Endometrial microvascular endothelial cells (primary cell): ENCODE data around the gene SCN8A. TPM values are rescaled to one million over a fixed set of nuclear protein-coding genes. Genes with fewer than 3 reads are reported as not detected.
"Not testable (repeated sequence)": the region's sequence is repeated elsewhere in the genome, so short reads cannot be mapped to it uniquely, and the experiment has no call there.

Source experiments
- in situ Hi-C: cut with HindIII; loops from 2 replicates; pipeline ENCODE4 v1.10.0; 2017; ENCODE audit warnings: low sequenced_read_pairs, low pct_unique_long_range_greater_than_20kb; ENCODE audit errors: inconsistent ontology term
- total RNA-seq: library from RNA; depleted of rRNA; stranded (reverse); fragments of >200 nt; gene quantifications from one replicate; pipeline ENCODE4 v1.2.3, GENCODE V29; 2015; ENCODE audit errors: inconsistent ontology term

SCN8A gene
- total RNA-seq, 1 donor from 2014 or later: 0.09 TPM

DNA sequence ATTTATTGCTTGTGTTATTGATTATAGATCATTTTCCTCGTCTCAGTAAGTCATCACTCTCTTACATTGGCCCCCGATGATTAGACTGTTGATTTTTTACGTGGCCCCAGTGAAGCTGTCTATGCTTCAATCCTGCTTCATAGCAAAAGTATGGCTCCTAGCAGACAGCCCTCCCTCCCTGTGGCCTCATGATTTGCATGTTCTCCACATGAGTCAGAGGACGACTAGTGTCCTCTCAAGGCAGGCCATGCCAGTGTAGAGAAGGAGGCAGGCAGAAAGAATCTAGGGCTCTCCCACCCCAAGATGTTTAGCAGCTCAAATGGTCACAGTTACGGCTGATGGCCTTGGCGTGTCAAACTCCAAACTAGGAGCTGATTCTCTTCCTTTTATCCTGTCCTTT is 197.8 kb downstream of the SCN8A start:
- in situ Hi-C loops: no loop called here

DNA sequence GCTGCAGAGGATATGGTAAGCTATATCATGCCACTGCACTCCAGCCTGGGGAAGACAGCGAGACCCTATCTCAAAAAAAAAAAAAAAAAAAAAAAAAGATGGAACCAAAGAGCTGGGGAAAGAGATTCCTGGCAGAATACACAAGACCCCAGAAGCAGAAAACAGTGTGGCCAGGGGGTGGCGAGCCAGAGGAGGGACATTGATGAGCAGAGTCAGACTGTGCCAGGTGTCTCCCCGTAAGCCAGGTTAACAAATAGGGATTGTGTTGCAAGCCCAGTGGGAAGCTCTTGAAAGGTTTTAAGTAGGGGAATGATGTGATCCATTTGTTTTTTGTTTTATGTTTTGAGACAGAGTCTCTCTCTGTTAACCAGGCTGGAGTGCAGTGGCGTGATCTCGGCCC is 201.4 kb downstream of the SCN8A start:
- in situ Hi-C loops: no loop called here

DNA sequence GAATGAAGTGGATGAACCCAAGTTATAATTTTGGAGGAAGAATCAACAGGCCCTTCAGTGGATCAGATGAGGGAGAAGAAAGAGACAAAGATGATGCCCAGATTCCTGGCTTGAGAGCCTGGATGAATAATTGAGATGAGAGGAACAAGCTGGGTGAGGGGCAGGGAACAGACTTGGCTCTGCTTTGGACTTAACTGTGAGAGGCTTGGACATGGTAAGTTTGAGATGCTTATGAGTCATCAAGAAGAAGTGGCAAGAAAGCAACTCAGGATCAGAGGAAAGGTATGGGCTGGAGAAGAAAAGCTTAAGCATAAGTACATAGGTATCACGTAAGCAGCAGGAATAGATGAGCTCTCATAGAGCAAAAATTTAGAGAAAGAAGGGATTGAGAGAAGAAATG is 202.2 kb downstream of the SCN8A start:
- in situ Hi-C loops: no loop called here

DNA sequence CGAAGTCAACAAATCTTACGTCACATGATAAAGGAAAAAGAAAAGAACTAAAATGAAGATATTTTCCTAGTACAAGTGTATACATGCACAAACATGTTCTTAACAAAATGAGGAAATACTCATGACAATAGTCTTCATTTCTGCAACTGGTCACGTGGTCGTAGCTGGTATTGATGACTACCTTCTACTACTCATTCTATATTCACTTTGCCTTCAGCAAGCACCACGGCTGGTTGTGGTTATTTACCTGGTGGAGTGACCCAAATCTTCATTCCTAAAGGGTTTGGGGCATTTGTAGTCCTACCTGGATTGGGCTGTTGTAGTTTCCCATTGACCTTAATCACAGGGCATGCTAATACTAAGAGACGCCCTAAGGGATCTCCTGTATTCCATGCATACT is 206.3 kb downstream of the SCN8A start:
- in situ Hi-C loops: no loop called here

DNA sequence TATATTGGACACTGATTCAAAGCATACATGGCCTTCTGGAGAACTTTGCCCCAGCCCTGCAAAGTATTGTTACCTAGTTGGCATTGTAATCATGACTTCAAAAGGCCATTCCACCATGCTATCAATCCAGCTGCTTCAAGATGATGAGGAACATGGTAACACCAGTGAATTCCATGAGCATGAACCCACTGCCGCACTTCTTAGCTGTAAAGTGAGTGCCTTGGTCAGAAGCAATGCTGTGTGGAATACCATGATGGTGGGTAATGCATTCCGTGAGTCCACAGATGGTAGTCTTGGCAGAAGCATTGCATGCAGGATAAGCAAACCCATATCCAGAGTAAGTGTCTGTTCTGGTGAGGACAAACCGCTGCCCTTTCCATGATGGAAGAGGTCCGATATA is 207.0 kb downstream of the SCN8A start:
- in situ Hi-C loops: not testable (repeated sequence)

DNA sequence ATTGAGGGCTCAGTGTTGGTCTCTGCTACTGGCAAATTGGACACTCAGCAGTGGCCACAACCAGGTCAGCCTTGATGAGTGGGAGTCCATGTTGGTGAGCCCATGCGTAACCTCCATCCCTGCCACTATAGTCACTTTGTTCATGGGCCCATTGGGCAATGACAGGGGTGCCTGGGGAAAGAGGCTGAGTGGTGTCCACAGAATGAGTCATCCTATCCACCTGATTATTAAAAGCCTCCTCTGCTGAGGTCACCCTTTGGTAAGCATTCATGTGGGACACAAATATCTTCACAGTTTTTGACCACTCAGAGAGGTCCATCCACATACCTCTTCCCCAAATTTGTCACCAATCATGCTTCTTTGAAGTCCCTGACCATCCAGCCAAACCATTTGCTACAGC is 207.5 kb downstream of the SCN8A start:
- in situ Hi-C loops: no loop called here

DNA sequence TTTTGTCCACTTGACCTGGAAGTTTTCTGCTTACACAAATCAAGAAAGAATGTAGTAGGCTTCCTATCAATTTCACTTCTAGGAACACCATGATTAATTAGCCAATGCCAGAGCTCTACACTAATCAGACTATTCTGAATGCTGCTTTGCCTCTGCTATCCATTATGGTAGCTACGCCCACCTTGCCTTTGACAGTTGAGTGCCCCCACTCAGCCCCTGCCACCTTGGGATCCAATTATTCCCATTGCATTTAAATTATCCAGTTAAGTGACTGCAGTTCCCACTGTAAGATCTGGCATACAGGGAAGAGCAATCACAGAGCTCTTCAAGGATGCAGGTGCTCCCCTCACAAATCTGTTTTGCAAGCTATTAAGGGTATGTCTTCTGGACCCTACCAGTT is 210.0 kb downstream of the SCN8A start:
- in situ Hi-C loops: no loop called here

DNA sequence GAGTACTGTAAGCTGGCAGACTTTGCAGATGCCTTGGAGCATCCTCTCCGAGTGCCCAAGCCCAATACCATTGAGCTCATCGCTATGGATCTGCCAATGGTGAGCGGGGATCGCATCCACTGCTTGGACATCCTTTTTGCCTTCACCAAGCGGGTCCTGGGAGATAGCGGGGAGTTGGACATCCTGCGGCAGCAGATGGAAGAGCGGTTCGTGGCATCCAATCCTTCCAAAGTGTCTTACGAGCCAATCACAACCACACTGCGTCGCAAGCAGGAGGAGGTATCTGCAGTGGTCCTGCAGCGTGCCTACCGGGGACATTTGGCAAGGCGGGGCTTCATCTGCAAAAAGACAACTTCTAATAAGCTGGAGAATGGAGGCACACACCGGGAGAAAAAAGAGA is 215.9 kb downstream of the SCN8A start:
- in situ Hi-C loops: no loop called here

DNA sequence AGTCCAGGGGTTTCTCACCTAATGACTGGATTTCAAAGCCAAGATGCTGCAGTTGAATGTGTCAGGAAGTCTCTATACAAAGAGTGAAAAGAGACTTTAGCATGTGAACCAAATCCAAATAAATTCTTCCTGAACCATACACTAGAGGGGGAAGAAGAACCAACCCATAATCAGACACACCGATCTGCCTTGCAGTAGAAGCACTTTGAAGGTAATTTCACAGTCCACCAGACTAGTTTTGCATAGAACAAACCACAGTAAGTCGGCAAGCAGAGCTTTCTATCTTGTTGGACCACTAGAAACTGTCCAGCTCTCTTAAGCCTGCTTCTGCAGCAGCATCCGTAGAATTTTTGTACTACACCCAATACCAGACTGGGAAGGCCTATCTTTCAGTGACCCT is 218.2 kb downstream of the SCN8A start:
- in situ Hi-C loops: no loop called here

DNA sequence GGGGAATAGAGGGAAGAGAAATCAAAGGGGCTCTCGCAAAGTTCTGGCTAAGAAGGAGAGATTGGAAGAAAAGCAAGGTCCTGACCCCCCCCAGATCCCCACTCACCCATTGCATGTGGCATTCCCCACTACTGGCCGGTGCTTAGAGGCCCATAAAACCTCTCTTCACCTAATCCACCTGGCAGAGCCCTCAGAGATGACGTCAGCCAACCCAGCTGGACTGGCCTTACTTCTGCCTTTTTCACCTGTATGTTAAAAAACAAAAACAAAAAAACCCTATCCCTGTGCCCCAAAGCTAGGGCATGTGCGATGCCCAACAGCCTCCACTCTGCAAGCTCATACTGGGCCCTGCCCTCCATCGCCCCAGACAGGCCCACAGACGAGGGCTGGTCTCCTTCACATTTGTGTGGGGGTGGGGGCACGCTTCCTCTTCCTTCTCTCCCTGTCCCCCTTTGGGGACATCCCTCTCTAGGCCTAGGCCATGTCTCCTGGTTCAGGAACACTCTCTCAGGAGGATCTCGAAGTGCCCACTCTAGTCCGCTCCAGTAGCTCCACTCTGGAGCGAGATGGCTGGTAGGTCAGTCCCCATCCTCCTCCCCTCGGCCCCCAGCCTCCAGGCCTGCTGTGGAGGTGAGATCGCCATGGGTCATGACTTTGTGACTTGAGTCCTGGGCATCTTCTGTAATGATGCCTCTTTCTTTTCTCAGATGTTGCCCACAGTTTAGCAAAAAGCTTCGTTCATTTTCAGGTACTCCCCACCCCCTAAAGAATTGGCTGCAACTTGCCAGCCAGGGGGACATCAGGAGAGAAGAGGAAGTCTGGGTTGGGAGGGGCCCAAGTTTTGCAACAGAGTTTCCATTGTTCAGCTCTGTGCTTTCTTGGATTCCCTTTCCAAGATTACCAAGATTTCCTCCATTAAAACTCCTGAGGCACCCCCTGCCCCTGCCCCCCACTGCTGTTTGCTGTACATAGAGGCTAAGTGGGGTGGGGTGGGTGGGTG is 220.5 kb downstream of the SCN8A start:
- in situ Hi-C loops: no loop called here

DNA sequence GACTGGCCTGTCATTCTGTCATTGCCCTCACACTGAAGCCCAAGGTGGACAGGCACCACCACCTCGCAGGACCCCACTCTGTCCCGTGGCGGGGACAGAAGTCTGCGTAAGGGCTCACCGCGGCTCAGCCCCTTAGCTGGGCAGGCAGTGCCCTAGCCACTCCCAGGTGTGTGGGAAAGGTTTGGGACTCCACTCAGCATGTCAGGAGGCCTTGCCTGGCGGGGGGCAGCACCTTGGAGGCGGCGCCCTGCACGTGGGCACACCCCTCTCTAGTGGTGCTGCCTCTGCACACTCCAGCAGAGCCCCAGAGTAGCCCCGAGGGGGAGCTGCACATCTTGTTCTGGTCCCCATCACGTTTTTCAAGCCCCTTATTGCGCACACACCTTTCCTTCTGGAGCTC is 221.8 kb downstream of the SCN8A start:
- in situ Hi-C loops: no loop called here

DNA sequence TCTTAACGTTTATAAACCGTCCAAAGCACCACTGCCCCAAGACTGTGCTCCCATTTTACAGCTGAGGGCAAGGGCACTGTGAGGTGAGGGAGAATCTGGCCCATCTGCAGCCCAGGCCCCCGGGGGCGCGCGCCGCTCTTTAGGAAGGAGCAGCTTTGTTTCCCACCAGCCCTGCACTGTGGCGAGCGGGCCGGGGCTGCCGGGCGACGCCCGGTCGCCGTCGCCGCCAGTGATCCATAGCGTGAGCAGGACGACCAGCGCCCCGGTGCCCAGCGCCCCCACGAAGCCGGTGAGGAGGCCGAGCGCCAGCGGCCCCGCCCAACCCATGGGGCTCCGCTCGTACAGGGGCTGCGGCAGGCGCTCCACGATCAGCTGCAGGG is 222.9 kb downstream of the SCN8A start:
- in situ Hi-C loops: no loop called here

DNA sequence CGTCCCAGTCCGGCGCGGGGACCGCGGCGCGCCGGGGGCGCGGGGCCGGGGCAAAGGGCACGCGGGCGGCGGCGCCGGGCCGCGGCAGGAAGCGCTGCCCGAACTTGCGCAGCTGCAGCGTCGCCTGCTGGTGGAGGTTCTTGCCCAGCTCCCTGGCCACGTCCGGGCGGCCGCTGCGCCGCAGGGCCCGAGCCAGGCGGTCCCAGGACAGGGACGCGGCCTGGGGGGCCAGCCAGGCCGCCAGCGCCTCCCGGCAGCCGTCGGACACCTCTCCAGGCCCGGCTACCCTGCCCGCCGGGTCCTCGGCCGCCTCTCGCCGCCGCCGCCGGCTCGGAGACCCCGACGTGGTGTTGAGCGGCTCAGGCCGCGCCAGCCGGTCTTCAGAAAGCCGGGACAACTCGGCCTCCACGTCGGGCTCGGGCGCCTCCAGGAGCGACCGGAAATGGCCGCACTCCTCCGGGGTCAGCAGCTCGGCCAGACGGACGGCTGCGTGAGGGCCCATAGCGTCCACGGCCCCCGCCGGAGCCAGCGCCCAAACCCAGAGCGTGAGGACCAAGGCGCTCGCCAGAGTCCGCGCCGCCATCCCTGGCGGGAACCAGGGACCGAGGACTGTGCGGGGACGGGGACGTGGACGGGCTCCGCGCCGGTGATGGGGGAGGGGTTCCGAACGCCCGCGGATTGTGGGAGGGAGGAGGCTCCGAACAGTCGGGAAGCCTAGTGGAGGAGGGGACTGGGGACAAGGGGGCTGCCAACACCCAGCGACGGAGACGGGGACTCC is 223.5 kb downstream of the SCN8A start:
- in situ Hi-C loops: no loop called here

DNA sequence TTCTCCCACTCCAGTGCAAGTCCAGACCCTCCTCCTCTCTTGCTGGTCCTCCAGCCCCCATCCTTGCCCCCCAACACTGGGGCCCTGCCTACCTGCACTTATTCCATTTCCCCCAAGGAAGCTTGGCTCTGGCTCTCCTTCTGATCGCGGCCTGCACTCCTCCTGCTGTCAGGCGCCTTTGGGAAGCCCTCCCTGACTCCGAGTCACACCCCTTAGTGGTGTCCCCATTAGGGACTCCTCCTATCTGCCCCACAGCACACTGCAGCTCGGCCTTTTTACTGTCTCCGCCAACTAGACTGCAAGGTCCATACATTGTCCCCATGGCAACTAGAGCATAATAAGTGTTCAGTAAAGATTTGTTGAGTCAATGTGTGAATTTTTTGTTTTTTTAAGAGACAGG is 224.5 kb downstream of the SCN8A start:
- in situ Hi-C loops: no loop called here

DNA sequence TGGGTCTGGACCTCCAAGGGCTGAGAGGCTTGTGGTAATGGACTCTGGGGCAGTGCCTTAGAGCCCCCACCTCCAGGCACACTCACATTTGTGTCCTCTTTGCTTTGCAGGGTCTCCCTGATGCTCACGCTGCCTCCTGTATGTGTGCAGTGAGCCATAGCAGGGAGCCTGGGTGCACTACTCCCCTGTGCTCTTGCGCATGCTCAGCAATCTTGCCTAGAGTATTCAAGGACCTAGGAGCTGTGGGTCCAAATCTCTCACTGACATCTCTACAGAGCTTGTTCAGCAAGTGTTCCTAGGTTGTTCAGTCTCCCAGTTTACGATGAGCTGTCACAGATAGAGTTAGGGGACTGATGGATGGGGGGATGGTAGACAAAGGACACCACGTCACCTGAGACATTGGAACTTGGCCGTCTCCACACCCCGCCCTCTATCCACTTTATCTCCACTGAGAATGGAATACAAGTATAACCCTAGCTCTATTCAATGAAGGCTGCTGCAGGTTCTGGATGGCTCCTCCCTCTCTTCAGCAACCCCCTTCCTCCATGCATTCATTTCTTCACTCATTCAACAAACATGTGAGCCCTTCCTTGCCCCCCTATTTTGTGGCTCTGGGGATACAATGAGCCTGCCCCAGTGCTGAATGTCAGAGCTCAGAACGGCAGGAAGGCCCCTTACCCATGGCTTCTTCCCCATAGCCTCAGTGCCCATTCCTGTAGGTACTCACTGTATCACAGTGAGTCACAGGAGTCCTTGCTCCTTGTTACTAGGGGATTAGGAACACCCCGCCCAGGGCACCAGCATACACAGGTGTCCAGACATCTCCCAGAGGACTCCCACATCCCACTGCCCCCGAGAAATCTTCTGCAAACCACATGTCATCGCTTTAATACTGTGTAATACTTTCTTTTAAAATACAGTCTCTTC is 226.3 kb downstream of the SCN8A start:
- in situ Hi-C loops: no loop called here

DNA sequence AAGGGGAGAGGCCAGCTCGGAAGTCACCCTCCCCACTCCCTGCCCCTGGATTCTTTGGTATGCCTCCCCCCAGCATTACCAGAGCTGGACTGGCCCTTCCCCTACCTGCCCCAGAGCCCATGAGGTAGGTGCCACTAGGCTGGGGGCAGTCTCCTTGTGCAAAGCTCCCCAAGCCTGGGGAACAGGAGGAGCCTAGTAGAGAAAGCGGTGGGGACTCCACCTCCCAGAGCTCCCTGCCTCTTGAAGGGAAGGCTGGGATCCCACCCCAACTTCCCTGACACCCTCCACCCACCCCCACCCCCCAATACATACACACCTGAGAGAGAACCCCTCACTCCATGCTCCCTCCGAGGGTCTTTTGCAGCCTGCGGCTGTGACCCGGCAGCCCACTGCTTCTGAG is 227.1 kb downstream of the SCN8A start:
- in situ Hi-C loops: no loop called here

DNA sequence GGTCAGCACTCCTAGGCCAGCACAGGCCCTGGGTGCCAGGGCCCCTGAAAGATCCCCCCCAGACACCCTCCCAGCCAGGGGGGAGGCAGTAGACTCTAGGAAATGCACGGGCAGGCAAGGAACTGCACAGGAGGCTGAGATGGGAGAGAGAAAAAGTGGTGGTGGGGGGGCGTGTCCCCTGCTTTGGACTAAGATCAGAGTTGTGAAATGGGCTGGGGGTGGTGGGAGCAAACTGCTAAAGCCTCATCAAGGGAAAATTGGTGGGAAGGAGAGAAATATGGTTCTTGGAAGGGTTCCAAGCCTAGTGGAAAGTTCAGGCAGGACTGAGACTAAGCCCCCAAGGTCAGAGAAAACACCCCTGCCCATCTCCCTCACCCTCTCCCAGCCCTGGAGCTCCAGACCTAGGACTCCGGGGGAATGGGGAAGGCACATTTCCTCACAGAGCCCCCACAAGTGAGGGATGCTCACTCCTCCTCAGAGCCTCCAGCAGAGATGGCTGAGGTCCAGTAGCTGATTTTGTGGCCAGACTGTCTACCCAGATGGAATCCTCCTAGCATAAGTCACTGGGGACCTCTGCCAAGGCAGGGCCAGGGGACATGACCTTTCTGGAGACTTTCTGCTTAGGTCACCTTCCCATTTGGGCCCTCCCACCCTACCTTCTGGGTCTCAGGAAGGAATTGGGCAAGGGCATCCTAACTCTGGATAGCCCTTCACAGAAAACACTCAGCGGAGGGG is 227.7 kb downstream of the SCN8A start:
- in situ Hi-C loops: no loop called here

DNA sequence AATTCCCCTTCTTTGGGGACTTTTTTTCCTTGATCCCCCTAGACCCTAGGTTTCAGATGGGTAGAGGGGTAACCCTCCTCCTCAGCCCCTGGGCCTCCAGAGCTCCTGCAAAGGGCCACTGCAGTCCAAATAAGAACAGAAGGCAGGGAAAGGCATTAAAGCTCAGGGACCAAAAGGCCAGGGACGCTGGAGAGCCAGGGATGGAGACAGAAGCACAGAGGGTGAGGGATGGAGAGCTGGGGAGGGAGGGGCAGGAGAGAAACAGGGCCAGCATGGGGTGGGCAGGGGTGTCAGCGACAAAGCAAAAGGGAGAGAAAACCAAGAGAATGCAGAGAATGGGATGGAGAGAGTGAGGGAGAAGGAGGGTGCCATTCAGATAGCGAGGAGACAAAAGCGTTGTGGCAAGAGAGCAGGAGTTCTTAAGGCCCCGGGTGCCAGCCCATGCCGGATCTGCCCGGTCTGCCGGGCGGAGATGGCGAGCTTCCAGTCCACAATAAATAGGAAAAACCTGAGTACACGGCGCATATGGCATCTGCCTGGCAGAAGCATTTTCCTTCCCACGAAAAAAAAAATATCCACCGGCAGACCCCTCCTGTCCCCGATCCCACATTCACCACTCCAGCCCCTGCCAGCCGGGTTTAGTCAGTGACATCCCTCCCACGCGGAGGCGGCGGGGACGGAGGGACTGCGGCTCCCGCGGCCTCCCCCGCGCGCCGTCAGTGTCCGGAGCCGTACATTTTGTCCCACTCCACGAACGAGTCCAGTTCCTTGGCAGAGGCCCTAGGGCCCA is 228.9 kb downstream of the SCN8A start:
- in situ Hi-C loops: no loop called here
